Measurements from ENCODE around the gene SLC15A3.
A peak's percentile ranks its signal among the peaks of the same experiment; 100 is the strongest.

The SLC15A3 gene

DNA sequence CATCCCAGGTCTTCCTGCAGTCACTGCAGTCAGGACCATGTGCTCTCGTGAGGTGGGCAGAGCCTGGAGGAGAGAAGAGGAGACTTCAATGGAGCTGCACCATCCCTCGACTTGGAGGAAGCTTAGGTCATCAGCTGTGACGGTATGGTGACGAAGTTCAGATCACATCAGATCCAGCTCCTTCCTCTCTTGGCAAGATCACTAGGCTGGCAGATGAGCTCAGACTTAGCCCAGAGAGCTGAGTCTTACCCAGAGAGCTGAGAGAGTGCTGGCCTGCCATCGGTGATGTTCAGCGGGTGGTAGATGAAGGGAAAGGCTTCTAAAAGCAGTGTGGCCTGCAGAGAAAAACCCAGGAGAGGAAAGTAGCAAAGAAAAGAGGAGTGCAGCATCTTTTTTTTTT lies 1.8 kb upstream of the SLC15A3 start:
- H3K4me2 ChIP-seq (ENCODE audit: low read depth, low read length, poor library complexity, severe bottlenecking), result no peak overlapping the region
- no peak overlapping the region for H2AFZ ChIP-seq (ENCODE audit: low read depth, low read length, severe bottlenecking)
- TF ChIP-seq EZH2phosphoT487 (conservative IDR thresholded peaks at IDR 0.05; ENCODE audit: low read length) (no peak), CTCF (IDR thresholded peaks at IDR 0.05; ENCODE audit: insufficient read depth, low read length, poor library complexity, severe bottlenecking) (no peak)
- no peaks in the 10 kb centered on the region for H4K20me1 ChIP-seq (ENCODE audit: low read depth, low read length)
- H3K9ac ChIP-seq (ENCODE audit: low read length), result no peak overlapping the region
- no peaks in the 10 kb centered on the region for H3K79me2 ChIP-seq (ENCODE audit: insufficient read depth, low read length)
- no peak overlapping the region for H3K4me3 ChIP-seq (ENCODE audit: insufficient read depth, low read length, poor library complexity, severe bottlenecking)
- no peaks in the 10 kb centered on the region for H3K27me3 ChIP-seq (ENCODE audit: low read length)
- H3F3A ChIP-seq (ENCODE audit: insufficient read depth), result no peaks in the 10 kb centered on the region; the same call in 1 of the 2 replicates
- H3K9me2 ChIP-seq (replicated peaks; ENCODE audit: insufficient read depth, low read length), result no peaks in the 10 kb centered on the region
- no peaks in the 10 kb centered on the region for H3K36me3 ChIP-seq (ENCODE audit: low read length)
- no peak overlapping the region for H3K27ac ChIP-seq (ENCODE audit: low read depth, low read length)
- H3K9me3 ChIP-seq (ENCODE audit: insufficient read depth, low read length), result no peaks in the 10 kb centered on the region

GRCh38 chr11:60952742-60953170 lies 780 bp upstream of the SLC15A3 start:
- Histone ChIP-seq H3K9me3 (ENCODE audit: insufficient read depth, low read length) (no peaks in the 10 kb centered on the region), H3K9ac (ENCODE audit: low read length) (0 out of 2 replicates have a peak overlapping the region, but pooled peaks have one; percentile 9), H3K4me3 (ENCODE audit: insufficient read depth, low read length, poor library complexity, severe bottlenecking) (no peak overlapping the region), H3F3A (ENCODE audit: insufficient read depth) (no peaks in the 10 kb centered on the region; the same call in 1 of the 2 replicates), H3K27ac (ENCODE audit: low read depth, low read length) (no peak overlapping the region), H3K27me3 (ENCODE audit: low read length) (no peaks in the 10 kb centered on the region), H3K9me2 (replicated peaks; ENCODE audit: insufficient read depth, low read length) (no peaks in the 10 kb centered on the region), H4K20me1 (ENCODE audit: low read depth, low read length) (no peaks in the 10 kb centered on the region), H3K4me2 (ENCODE audit: low read depth, low read length, poor library complexity, severe bottlenecking) (no peak overlapping the region), H2AFZ (ENCODE audit: low read depth, low read length, severe bottlenecking) (no peak overlapping the region), H3K36me3 (ENCODE audit: low read length) (no peaks in the 10 kb centered on the region), H3K79me2 (ENCODE audit: insufficient read depth, low read length) (no peaks in the 10 kb centered on the region)
- TF ChIP-seq EZH2phosphoT487 (conservative IDR thresholded peaks at IDR 0.05; ENCODE audit: low read length), result no peak
- TF ChIP-seq CTCF (IDR thresholded peaks at IDR 0.05; ENCODE audit: insufficient read depth, low read length, poor library complexity, severe bottlenecking), result no peak

GRCh38 chr11:60951606-60951903 lies 421 bp downstream of the SLC15A3 start:
- H3K4me2 ChIP-seq (ENCODE audit: low read depth, low read length, poor library complexity, severe bottlenecking), result peak overlapping the region; percentile 44
- H2AFZ ChIP-seq (ENCODE audit: low read depth, low read length, severe bottlenecking), result peak overlapping the region; percentile 48
- H3F3A ChIP-seq (ENCODE audit: insufficient read depth), result no peaks in the 10 kb centered on the region; the same call in 1 of the 2 replicates
- no peaks in the 10 kb centered on the region for H3K9me2 ChIP-seq (replicated peaks; ENCODE audit: insufficient read depth, low read length)
- H3K36me3 ChIP-seq (ENCODE audit: low read length), result no peaks in the 10 kb centered on the region
- H3K4me3 ChIP-seq (ENCODE audit: insufficient read depth, low read length, poor library complexity, severe bottlenecking), result no peak overlapping the region
- TF ChIP-seq EZH2phosphoT487 (conservative IDR thresholded peaks at IDR 0.05; ENCODE audit: low read length) (no peak), CTCF (IDR thresholded peaks at IDR 0.05; ENCODE audit: insufficient read depth, low read length, poor library complexity, severe bottlenecking) (no peak)
- no peaks in the 10 kb centered on the region for H3K27me3 ChIP-seq (ENCODE audit: low read length)
- H3K79me2 ChIP-seq (ENCODE audit: insufficient read depth, low read length), result no peaks in the 10 kb centered on the region
- H3K9ac ChIP-seq (ENCODE audit: low read length), result peak overlapping the region; percentile 36; the same call in 1 of the 2 replicates
- H3K9me3 ChIP-seq (ENCODE audit: insufficient read depth, low read length), result no peaks in the 10 kb centered on the region
- H4K20me1 ChIP-seq (ENCODE audit: low read depth, low read length), result no peaks in the 10 kb centered on the region
- H3K27ac ChIP-seq (ENCODE audit: low read depth, low read length), result no peak overlapping the region
